ENCODE data around the gene E2F4. TPM values are rescaled to one million over a fixed set of nuclear protein-coding genes. Genes with fewer than 3 reads are reported as not detected.

Gene E2F4
- total and polyA plus RNA-seq, 2 of the 13 experiments (the other 11 are each of a cell fraction or from before 2014, with no cell fraction given) = 84.8 to 91.2 TPM

DNA sequence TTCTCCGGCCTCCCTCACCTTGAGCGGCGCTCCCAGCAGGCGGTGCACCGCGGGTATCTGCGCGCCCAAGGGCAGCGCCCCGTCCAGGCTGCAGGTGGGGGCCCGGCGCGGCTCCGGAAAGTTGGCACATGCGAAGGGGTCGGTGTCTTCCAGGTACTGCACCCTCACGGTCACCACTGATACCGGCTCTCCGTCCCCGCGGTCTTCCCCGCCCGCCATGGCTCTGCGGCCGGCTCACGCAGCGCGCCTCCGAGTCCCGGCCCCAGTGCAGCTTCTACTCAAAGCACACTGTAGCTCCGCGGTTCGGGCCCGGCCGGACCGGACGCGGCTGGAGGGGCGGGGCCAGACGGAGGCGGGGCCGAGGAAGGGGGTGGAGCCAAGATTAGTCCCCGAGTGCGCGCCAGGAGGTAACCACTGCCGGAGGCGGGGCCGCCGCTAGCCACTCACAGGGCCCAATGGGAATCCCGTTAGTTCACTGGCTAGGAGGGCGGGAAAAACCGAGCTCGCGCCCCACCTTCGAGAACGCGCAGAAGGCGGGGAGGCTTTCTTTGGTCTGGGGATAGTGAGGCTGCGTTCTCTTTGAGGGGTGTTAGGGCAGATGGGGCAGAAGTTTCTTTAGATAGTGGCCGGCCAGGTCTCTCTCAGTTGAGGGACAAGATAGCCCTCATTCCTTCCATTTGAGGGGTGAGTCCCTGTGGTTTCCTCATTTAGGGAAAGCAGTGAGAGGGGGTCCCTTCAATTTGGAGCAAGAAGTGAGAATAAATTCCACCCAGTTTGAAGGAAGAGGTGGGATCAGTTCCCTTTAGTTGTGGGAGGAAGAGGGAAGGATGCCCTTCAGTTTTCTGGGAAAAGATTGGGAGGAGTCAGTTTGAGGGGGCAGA, 55.5 kb downstream of the E2F4 start, which contains the start of gene FHOD1 (continued):
- TF ChIP-seq MED1 (CRISPR knock-in tag; IDR thresholded peaks at IDR 0.05) (no peak; the same call in 1 of the 2 replicates), ZNF660 (CRISPR knock-in tag; IDR thresholded peaks at IDR 0.05; ENCODE audit: borderline replicate concordance, low read depth) (no peak), ZNF205 (CRISPR knock-in tag; IDR thresholded peaks at IDR 0.05) (peak; percentile 66; the same call in 1 of the 2 replicates), JARID2 (CRISPR knock-in tag; IDR thresholded peaks at IDR 0.05; ENCODE audit: insufficient replicate concordance) (no peak), ZNF629 (CRISPR knock-in tag; conservative IDR thresholded peaks at IDR 0.05) (no peak), ZFYVE20 (CRISPR knock-in tag; IDR thresholded peaks at IDR 0.05; ENCODE audit: borderline replicate concordance, low read depth) (no peak), GTF3A (CRISPR knock-in tag; conservative IDR thresholded peaks at IDR 0.05) (no peak), ZNF24 (IDR thresholded peaks at IDR 0.05) (no peak), ATF7 (IDR thresholded peaks at IDR 0.05) (no peak), ATF7 (CRISPR knock-in tag; IDR thresholded peaks at IDR 0.05) (no peak)
- TF ChIP-seq, protein P1, sequence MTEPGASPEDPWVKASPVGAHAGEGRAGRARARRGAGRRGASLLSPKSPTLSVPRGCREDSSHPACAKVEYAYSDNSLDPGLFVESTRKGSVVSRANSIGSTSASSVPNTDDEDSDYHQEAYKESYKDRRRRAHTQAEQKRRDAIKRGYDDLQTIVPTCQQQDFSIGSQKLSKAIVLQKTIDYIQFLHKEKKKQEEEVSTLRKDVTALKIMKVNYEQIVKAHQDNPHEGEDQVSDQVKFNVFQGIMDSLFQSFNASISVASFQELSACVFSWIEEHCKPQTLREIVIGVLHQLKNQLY (CRISPR knock-in tag; IDR thresholded peaks at IDR 0.05) = peak; percentile 52; the same call in 1 of the 2 replicates
- TF ChIP-seq, protein P2, sequence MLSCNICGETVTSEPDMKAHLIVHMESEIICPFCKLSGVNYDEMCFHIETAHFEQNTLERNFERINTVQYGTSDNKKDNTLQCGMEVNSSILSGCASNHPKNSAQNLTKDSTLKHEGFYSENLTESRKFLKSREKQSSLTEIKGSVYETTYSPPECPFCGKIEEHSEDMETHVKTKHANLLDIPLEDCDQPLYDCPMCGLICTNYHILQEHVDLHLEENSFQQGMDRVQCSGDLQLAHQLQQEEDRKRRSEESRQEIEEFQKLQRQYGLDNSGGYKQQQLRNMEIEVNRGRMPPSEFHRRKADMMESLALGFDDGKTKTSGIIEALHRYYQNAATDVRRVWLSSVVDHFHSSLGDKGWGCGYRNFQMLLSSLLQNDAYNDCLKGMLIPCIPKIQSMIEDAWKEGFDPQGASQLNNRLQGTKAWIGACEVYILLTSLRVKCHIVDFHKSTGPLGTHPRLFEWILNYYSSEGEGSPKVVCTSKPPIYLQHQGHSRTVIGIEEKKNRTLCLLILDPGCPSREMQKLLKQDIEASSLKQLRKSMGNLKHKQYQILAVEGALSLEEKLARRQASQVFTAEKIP (CRISPR knock-in tag; IDR thresholded peaks at IDR 0.05; ENCODE audit: borderline replicate concordance) = no peak
- TF ChIP-seq, protein P3, sequence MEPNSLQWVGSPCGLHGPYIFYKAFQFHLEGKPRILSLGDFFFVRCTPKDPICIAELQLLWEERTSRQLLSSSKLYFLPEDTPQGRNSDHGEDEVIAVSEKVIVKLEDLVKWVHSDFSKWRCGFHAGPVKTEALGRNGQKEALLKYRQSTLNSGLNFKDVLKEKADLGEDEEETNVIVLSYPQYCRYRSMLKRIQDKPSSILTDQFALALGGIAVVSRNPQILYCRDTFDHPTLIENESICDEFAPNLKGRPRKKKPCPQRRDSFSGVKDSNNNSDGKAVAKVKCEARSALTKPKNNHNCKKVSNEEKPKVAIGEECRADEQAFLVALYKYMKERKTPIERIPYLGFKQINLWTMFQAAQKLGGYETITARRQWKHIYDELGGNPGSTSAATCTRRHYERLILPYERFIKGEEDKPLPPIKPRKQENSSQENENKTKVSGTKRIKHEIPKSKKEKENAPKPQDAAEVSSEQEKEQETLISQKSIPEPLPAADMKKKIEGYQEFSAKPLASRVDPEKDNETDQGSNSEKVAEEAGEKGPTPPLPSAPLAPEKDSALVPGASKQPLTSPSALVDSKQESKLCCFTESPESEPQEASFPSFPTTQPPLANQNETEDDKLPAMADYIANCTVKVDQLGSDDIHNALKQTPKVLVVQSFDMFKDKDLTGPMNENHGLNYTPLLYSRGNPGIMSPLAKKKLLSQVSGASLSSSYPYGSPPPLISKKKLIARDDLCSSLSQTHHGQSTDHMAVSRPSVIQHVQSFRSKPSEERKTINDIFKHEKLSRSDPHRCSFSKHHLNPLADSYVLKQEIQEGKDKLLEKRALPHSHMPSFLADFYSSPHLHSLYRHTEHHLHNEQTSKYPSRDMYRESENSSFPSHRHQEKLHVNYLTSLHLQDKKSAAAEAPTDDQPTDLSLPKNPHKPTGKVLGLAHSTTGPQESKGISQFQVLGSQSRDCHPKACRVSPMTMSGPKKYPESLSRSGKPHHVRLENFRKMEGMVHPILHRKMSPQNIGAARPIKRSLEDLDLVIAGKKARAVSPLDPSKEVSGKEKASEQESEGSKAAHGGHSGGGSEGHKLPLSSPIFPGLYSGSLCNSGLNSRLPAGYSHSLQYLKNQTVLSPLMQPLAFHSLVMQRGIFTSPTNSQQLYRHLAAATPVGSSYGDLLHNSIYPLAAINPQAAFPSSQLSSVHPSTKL (CRISPR knock-in tag; IDR thresholded peaks at IDR 0.05) = peak; percentile 63
- TF ChIP-seq, protein P4, sequence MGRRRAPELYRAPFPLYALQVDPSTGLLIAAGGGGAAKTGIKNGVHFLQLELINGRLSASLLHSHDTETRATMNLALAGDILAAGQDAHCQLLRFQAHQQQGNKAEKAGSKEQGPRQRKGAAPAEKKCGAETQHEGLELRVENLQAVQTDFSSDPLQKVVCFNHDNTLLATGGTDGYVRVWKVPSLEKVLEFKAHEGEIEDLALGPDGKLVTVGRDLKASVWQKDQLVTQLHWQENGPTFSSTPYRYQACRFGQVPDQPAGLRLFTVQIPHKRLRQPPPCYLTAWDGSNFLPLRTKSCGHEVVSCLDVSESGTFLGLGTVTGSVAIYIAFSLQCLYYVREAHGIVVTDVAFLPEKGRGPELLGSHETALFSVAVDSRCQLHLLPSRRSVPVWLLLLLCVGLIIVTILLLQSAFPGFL (CRISPR knock-in tag; IDR thresholded peaks at IDR 0.05) = no peak
- TF ChIP-seq, protein P5, sequence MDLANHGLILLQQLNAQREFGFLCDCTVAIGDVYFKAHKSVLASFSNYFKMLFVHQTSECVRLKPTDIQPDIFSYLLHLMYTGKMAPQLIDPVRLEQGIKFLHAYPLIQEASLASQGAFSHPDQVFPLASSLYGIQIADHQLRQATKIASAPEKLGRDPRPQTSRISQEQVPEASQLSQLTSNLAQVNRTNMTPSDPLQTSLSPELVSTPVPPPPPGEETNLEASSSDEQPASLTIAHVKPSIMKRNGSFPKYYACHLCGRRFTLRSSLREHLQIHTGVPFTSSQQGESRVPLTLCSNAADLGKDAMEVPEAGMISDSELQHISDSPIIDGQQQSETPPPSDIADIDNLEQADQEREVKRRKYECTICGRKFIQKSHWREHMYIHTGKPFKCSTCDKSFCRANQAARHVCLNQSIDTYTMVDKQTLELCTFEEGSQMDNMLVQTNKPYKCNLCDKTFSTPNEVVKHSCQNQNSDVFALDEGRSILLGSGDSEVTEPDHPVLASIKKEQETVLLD (CRISPR knock-in tag; IDR thresholded peaks at IDR 0.05; ENCODE audit: low read depth) = peak; percentile 64; the same call in 1 of the 2 replicates
- TF ChIP-seq, protein P6, sequence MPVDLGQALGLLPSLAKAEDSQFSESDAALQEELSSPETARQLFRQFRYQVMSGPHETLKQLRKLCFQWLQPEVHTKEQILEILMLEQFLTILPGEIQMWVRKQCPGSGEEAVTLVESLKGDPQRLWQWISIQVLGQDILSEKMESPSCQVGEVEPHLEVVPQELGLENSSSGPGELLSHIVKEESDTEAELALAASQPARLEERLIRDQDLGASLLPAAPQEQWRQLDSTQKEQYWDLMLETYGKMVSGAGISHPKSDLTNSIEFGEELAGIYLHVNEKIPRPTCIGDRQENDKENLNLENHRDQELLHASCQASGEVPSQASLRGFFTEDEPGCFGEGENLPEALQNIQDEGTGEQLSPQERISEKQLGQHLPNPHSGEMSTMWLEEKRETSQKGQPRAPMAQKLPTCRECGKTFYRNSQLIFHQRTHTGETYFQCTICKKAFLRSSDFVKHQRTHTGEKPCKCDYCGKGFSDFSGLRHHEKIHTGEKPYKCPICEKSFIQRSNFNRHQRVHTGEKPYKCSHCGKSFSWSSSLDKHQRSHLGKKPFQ (CRISPR knock-in tag; IDR thresholded peaks at IDR 0.05; ENCODE audit: insufficient replicate concordance) = peak; percentile 53
